ENCODE results near the gene CYP46A1. TPM values are rescaled to one million over a fixed set of nuclear protein-coding genes. Genes with fewer than 3 reads are reported as not detected.

Gene CYP46A1
- total RNA-seq, 1 experiment from 2014 or later, result 0.52 TPM

GRCh38 chr14:99679543-99679942, 4.6 kb upstream of the CYP46A1 start:
- Histone ChIP-seq H3K4me1 (ENCODE audit: low read length) (peaks cover 12% of the 10 kb centered on the region), H3K27ac (ENCODE audit: low read length) (no peak overlapping the region), H4K20me1 (ENCODE audit: insufficient read depth, low read depth, low read length) (no peaks in the 10 kb centered on the region), H3K36me3 (ENCODE audit: insufficient read depth, low read length) (no peaks in the 10 kb centered on the region), H3K27me3 (ENCODE audit: low read length) (no peaks in the 10 kb centered on the region), H3K4me3 (ENCODE audit: low read length) (no peak overlapping the region), H2AFZ (ENCODE audit: low read length) (no peak overlapping the region), H3K9me2 (replicated peaks; ENCODE audit: insufficient read depth, low read length) (no peaks in the 10 kb centered on the region), H3K9me3 (ENCODE audit: low read length) (peaks cover 4% of the 10 kb centered on the region; the same call in 1 of the 2 replicates), H3K9ac (ENCODE audit: low read length) (no peak overlapping the region), H3K79me2 (ENCODE audit: low read length) (no peaks in the 10 kb centered on the region), H3K4me2 (ENCODE audit: low read depth, low read length, poor library complexity, severe bottlenecking) (no peak overlapping the region)
- no peak for DNase-seq

GRCh38 chr14:99679996-99680395, 4.1 kb upstream of the CYP46A1 start:
- Histone ChIP-seq H3K4me3 (ENCODE audit: low read length) (no peak overlapping the region), H3K9me3 (ENCODE audit: low read length) (peaks cover 4% of the 10 kb centered on the region; the same call in 1 of the 2 replicates), H3K79me2 (ENCODE audit: low read length) (no peaks in the 10 kb centered on the region), H3K27ac (ENCODE audit: low read length) (no peak overlapping the region), H3K4me1 (ENCODE audit: low read length) (peaks cover 15% of the 10 kb centered on the region), H3K9ac (ENCODE audit: low read length) (no peak overlapping the region), H2AFZ (ENCODE audit: low read length) (no peak overlapping the region), H3K4me2 (ENCODE audit: low read depth, low read length, poor library complexity, severe bottlenecking) (no peak overlapping the region), H3K27me3 (ENCODE audit: low read length) (no peaks in the 10 kb centered on the region), H3K36me3 (ENCODE audit: insufficient read depth, low read length) (no peaks in the 10 kb centered on the region), H3K9me2 (replicated peaks; ENCODE audit: insufficient read depth, low read length) (no peaks in the 10 kb centered on the region), H4K20me1 (ENCODE audit: insufficient read depth, low read depth, low read length) (no peaks in the 10 kb centered on the region)
- DNase-seq, result no peak

- no peak overlapping the region for H3K9ac ChIP-seq (ENCODE audit: low read length)
- peaks cover 4% of the 10 kb centered on the region; the same call in 1 of the 2 replicates for H3K9me3 ChIP-seq (ENCODE audit: low read length)
- H3K27me3 ChIP-seq (ENCODE audit: low read length), result no peaks in the 10 kb centered on the region
- no peak overlapping the region for H3K4me2 ChIP-seq (ENCODE audit: low read depth, low read length, poor library complexity, severe bottlenecking)
- peaks cover 15% of the 10 kb centered on the region for H3K4me1 ChIP-seq (ENCODE audit: low read length)
- no peak for DNase-seq
- H2AFZ ChIP-seq (ENCODE audit: low read length), result no peak overlapping the region
- no peaks in the 10 kb centered on the region for H3K36me3 ChIP-seq (ENCODE audit: insufficient read depth, low read length)
- H4K20me1 ChIP-seq (ENCODE audit: insufficient read depth, low read depth, low read length), result no peaks in the 10 kb centered on the region
- H3K79me2 ChIP-seq (ENCODE audit: low read length), result no peaks in the 10 kb centered on the region
- H3K27ac ChIP-seq (ENCODE audit: low read length), result no peak overlapping the region
- no peaks in the 10 kb centered on the region for H3K9me2 ChIP-seq (replicated peaks; ENCODE audit: insufficient read depth, low read length)
- H3K4me3 ChIP-seq (ENCODE audit: low read length), result no peak overlapping the region
Observed at GRCh38 chr14:99681101-99681831, 2.8 kb upstream of the CYP46A1 start.

- peaks cover 4% of the 10 kb centered on the region; the same call in 1 of the 2 replicates for H3K9me3 ChIP-seq (ENCODE audit: low read length)
- H3K79me2 ChIP-seq (ENCODE audit: low read length), result no peaks in the 10 kb centered on the region
- no peak overlapping the region for H3K9ac ChIP-seq (ENCODE audit: low read length)
- H3K36me3 ChIP-seq (ENCODE audit: insufficient read depth, low read length), result no peaks in the 10 kb centered on the region
- H3K9me2 ChIP-seq (replicated peaks; ENCODE audit: insufficient read depth, low read length), result no peaks in the 10 kb centered on the region
- no peak overlapping the region for H3K27ac ChIP-seq (ENCODE audit: low read length)
- H4K20me1 ChIP-seq (ENCODE audit: insufficient read depth, low read depth, low read length), result no peaks in the 10 kb centered on the region
- no peaks in the 10 kb centered on the region for H3K27me3 ChIP-seq (ENCODE audit: low read length)
- no peak overlapping the region for H3K4me2 ChIP-seq (ENCODE audit: low read depth, low read length, poor library complexity, severe bottlenecking)
- H2AFZ ChIP-seq (ENCODE audit: low read length), result no peak overlapping the region
- H3K4me3 ChIP-seq (ENCODE audit: low read length), result no peak overlapping the region
- DNase-seq, result no peak
- H3K4me1 ChIP-seq (ENCODE audit: low read length), result peaks cover 16% of the 10 kb centered on the region
Observed at GRCh38 chr14:99681832-99682148, 2.3 kb upstream of the CYP46A1 start.

DNA sequence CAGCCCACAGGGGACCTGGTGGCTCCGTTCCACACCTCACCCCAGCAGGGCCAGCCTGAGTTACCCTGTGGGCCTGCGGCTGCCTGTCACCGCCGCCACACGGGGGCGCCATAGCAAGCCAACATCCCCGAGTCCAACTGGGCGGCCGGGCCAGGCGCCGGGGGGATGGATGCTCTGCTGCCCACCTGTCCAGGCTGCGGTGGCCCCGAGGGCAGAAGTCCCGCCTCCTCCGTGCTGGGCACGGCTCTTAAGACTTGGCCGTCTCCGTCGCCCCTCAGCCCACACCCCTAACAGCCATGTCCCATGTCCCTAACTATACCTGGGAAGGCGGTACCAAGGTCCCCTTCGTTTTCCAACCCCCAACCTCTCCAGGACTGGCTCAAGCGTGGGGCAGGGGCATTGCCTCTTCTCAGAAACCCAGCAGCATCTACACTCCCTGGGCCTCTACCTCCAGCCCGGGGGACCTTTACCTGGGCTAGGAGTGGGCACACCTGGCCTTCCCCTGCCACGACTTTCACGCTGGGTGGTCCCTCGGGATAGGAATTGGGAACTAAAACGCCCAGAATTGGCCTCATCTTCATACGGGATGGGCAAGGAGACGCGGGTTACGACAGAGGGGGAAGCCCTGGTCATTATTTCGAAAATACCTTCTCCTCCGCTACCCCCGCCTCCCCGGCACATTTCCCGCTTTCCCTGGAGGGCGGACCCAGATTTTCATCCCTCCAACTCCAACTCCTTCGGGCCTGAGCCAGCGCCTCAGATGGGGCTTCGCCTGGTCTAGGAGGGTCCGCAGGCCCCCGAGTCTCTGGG, 1.1 kb upstream of the CYP46A1 start:
- no peaks in the 10 kb centered on the region for H3K79me2 ChIP-seq (ENCODE audit: low read length)
- no peaks in the 10 kb centered on the region for H3K27me3 ChIP-seq (ENCODE audit: low read length)
- no peaks in the 10 kb centered on the region for H3K9me2 ChIP-seq (replicated peaks; ENCODE audit: insufficient read depth, low read length)
- H2AFZ ChIP-seq (ENCODE audit: low read length), result peak overlapping the region; percentile 99
- peak overlapping the region; percentile 68 for H3K27ac ChIP-seq (ENCODE audit: low read length)
- DNase-seq, result peak; percentile 95
- no peaks in the 10 kb centered on the region for H3K36me3 ChIP-seq (ENCODE audit: insufficient read depth, low read length)
- H3K4me1 ChIP-seq (ENCODE audit: low read length), result peaks cover 22% of the 10 kb centered on the region
- peak overlapping the region; percentile 100 for H3K4me2 ChIP-seq (ENCODE audit: low read depth, low read length, poor library complexity, severe bottlenecking)
- H3K9me3 ChIP-seq (ENCODE audit: low read length), result peaks cover 3% of the 10 kb centered on the region; the same call in 1 of the 2 replicates
- peak overlapping the region; percentile 99 for H3K9ac ChIP-seq (ENCODE audit: low read length)
- H3K4me3 ChIP-seq (ENCODE audit: low read length), result peak overlapping the region; percentile 100
- peaks cover 4% of the 10 kb centered on the region; the same call in 1 of the 2 replicates for H4K20me1 ChIP-seq (ENCODE audit: insufficient read depth, low read depth, low read length)

DNA sequence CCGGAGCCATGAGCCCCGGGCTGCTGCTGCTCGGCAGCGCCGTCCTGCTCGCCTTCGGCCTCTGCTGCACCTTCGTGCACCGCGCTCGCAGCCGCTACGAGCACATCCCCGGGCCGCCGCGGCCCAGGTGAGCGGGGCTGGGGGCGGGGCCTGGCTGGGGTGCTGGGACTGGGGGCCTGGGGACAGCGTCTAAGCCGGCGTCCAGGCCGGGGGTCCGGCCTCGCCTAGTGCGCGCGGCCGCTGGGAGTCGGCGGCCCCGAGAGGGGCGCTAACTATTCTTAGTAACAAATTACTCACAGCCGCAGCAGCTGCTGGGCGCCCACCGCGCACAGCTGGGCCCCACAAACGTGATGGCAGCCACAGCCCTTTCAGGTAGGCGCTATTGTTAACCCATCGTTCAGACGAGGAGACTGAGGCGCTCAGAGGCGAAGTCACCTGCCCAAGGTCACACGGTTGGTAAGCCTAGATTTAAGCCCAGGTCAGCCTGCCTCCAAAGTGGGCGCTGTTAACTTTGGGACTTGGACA, 374 bp downstream of the CYP46A1 start:
- H4K20me1 ChIP-seq (ENCODE audit: insufficient read depth, low read depth, low read length), result peaks cover 4% of the 10 kb centered on the region; the same call in 1 of the 2 replicates
- H3K27ac ChIP-seq (ENCODE audit: low read length), result no peak overlapping the region
- H2AFZ ChIP-seq (ENCODE audit: low read length), result peak overlapping the region; percentile 1; the same call in 1 of the 2 replicates
- no peaks in the 10 kb centered on the region for H3K9me2 ChIP-seq (replicated peaks; ENCODE audit: insufficient read depth, low read length)
- DNase-seq, result no peak
- H3K4me2 ChIP-seq (ENCODE audit: low read depth, low read length, poor library complexity, severe bottlenecking), result peak overlapping the region; percentile 89
- peaks cover 22% of the 10 kb centered on the region for H3K4me1 ChIP-seq (ENCODE audit: low read length)
- H3K9me3 ChIP-seq (ENCODE audit: low read length), result no peaks in the 10 kb centered on the region
- peak overlapping the region; percentile 74 for H3K4me3 ChIP-seq (ENCODE audit: low read length)
- no peaks in the 10 kb centered on the region for H3K27me3 ChIP-seq (ENCODE audit: low read length)
- H3K36me3 ChIP-seq (ENCODE audit: insufficient read depth, low read length), result no peaks in the 10 kb centered on the region
- no peaks in the 10 kb centered on the region for H3K79me2 ChIP-seq (ENCODE audit: low read length)
- H3K9ac ChIP-seq (ENCODE audit: low read length), result peak overlapping the region; percentile 67

- Histone ChIP-seq H3K4me2 (ENCODE audit: low read depth, low read length, poor library complexity, severe bottlenecking) (no peak overlapping the region), H3K9me3 (ENCODE audit: low read length) (no peaks in the 10 kb centered on the region), H3K4me3 (ENCODE audit: low read length) (no peak overlapping the region)
Observed at GRCh38 chr14:99685151-99685591, 1.1 kb downstream of the CYP46A1 start.

GRCh38 chr14:99685596-99685995, 1.5 kb downstream of the CYP46A1 start:
- Histone ChIP-seq H3K27me3 (ENCODE audit: low read length) (no peaks in the 10 kb centered on the region), H3K36me3 (ENCODE audit: insufficient read depth, low read length) (no peaks in the 10 kb centered on the region), H3K79me2 (ENCODE audit: low read length) (no peaks in the 10 kb centered on the region), H3K4me1 (ENCODE audit: low read length) (peaks cover 22% of the 10 kb centered on the region), H3K9me2 (replicated peaks; ENCODE audit: insufficient read depth, low read length) (no peaks in the 10 kb centered on the region), H3K4me2 (ENCODE audit: low read depth, low read length, poor library complexity, severe bottlenecking) (no peak overlapping the region), H3K27ac (ENCODE audit: low read length) (no peak overlapping the region), H3K4me3 (ENCODE audit: low read length) (no peak overlapping the region), H3K9ac (ENCODE audit: low read length) (no peak overlapping the region), H4K20me1 (ENCODE audit: insufficient read depth, low read depth, low read length) (peaks cover 4% of the 10 kb centered on the region; the same call in 1 of the 2 replicates), H2AFZ (ENCODE audit: low read length) (no peak overlapping the region), H3K9me3 (ENCODE audit: low read length) (no peaks in the 10 kb centered on the region)
- DNase-seq, result no peak

More at GRCh38 chr14:99685151-99685591, 1.1 kb downstream of the CYP46A1 start:
- H3K4me1 ChIP-seq (ENCODE audit: low read length), result peaks cover 22% of the 10 kb centered on the region
- H3K27ac ChIP-seq (ENCODE audit: low read length), result no peak overlapping the region
- H2AFZ ChIP-seq (ENCODE audit: low read length), result no peak overlapping the region
- H3K36me3 ChIP-seq (ENCODE audit: insufficient read depth, low read length), result no peaks in the 10 kb centered on the region
- H3K79me2 ChIP-seq (ENCODE audit: low read length), result no peaks in the 10 kb centered on the region
- no peak overlapping the region for H3K9ac ChIP-seq (ENCODE audit: low read length)
- no peak for DNase-seq
- no peaks in the 10 kb centered on the region for H3K9me2 ChIP-seq (replicated peaks; ENCODE audit: insufficient read depth, low read length)
- no peaks in the 10 kb centered on the region for H3K27me3 ChIP-seq (ENCODE audit: low read length)
- peaks cover 4% of the 10 kb centered on the region; the same call in 1 of the 2 replicates for H4K20me1 ChIP-seq (ENCODE audit: insufficient read depth, low read depth, low read length)
